Neural cell (in vitro differentiated cells): Measurements from ENCODE around the gene DTD2.

ENCODE experiments used
- CTCF ChIP-seq: fragments of 450-650 bp; IDR thresholded peaks from 2 replicates; pipeline ENCODE4 v1.5.1; 2014; ENCODE audit warnings: antibody characterized with exemption, mild to moderate bottlenecking, moderate library complexity; ENCODE audit not compliant: poor library complexity, severe bottlenecking
- EP300 ChIP-seq: fragments of 450-650 bp; conservative IDR thresholded peaks from 2 replicates; pipeline ENCODE4 v1.6.1; 2014; ENCODE audit warnings: antibody characterized with exemption, mild to moderate bottlenecking, moderate library complexity; ENCODE audit not compliant: poor library complexity, severe bottlenecking
- EZH2 ChIP-seq: fragments of 200-600, 300-800 bp; shearing (Covaris generic), sonication (generic); IDR thresholded peaks from 2 replicates; pipeline ENCODE4 v1.6.1; 2014; ENCODE audit warnings: antibody characterized with exemption, low read length, borderline replicate concordance, mild to moderate bottlenecking; ENCODE audit not compliant: insufficient read depth, poor library complexity, severe bottlenecking
- MXI1 ChIP-seq: fragments of 450-650 bp; conservative IDR thresholded peaks from 2 replicates; pipeline ENCODE4 v1.6.1; 2014; ENCODE audit warnings: antibody characterized with exemption, mild to moderate bottlenecking; ENCODE audit not compliant: poor library complexity, severe bottlenecking
- POLR2AphosphoS5 ChIP-seq: IDR thresholded peaks from 2 replicates; pipeline ENCODE4 v1.6.1; 2012
- RAD21 ChIP-seq: fragments of 450-650 bp; conservative IDR thresholded peaks from 2 replicates; pipeline ENCODE4 v1.6.1; 2014; ENCODE audit warnings: antibody characterized with exemption, mild to moderate bottlenecking, moderate library complexity
- REST ChIP-seq: IDR thresholded peaks from 2 replicates; pipeline ENCODE4 v1.6.1; 2012; ENCODE audit warnings: borderline replicate concordance
- SMC3 ChIP-seq: fragments of 450-650 bp; conservative IDR thresholded peaks from 2 replicates; pipeline ENCODE4 v1.6.1; 2014; ENCODE audit warnings: antibody characterized with exemption, mild to moderate bottlenecking, moderate library complexity; ENCODE audit not compliant: poor library complexity
- TAF1 ChIP-seq: IDR thresholded peaks from 2 replicates; pipeline ENCODE4 v1.6.1; 2012; ENCODE audit warnings: low read depth

GRCh38 chr14:31428011-31428410, 29.3 kb downstream of the DTD2 start:
- no peak for TF ChIP-seq EZH2
- TF ChIP-seq CTCF = no peak
- TF ChIP-seq REST = no peak
- no peak for TF ChIP-seq POLR2AphosphoS5
- TF ChIP-seq TAF1 = no peak
- no peak for TF ChIP-seq SMC3
- no peak for TF ChIP-seq EP300
- no peak for TF ChIP-seq RAD21
- no peak for TF ChIP-seq MXI1
